Stimulated activated naive CD8-positive, alpha-beta T cell treated with anti-CD3 and anti-CD28 coated beads, Interleukin-15, amount 100 ng/mL, for 72 hours (primary cell): ENCODE measurements around the gene KRTAP5-1.
A peak's percentile ranks its signal among the peaks of the same experiment; 100 is the strongest.

Experiments
- ATAC-seq: fragments of 150-1000 bp; cut with Tn5 transposase; 2 replicates; pipeline ENCODE4 v1.10.0; 2021; ENCODE audit warnings: mild to moderate bottlenecking, moderate library complexity
- DNase-seq, 2 donors: peaks; one replicate each; pipeline ENCODE4 v3.0.0; 2021 to 2022
- H3K27ac Mint-ChIP-seq, 2 donors: one replicate each; pipeline ENCODE4 v1.8.0; 2022; ENCODE audit warnings: mild to moderate bottlenecking in 2 of 2, mixed read lengths in 2 of 2, moderate library complexity in 2 of 2
- H3K27me3 Mint-ChIP-seq: one replicate; pipeline ENCODE4 v1.8.0; 2022; ENCODE audit warnings: mixed read lengths
- H3K4me1 Mint-ChIP-seq: one replicate; pipeline ENCODE4 v1.8.0; 2022; ENCODE audit warnings: mild to moderate bottlenecking, mixed read lengths
- H3K4me3 Mint-ChIP-seq, 2 donors: one replicate each; pipeline ENCODE4 v1.8.0; 2022; ENCODE audit warnings: mild to moderate bottlenecking in 2 of 2, mixed read lengths in 2 of 2, moderate library complexity in 1 of 2
- H3K9me3 Mint-ChIP-seq, 2 donors: one replicate each; pipeline ENCODE4 v1.8.0; 2022; ENCODE audit warnings: mixed read lengths in 2 of 2

Gene KRTAP5-1

GRCh38 chr11:1570001-1570453 is 15.1 kb downstream of the KRTAP5-1 start:
- ATAC-seq (no peak), DNase-seq (no peak)
- peaks cover 37% of the 10 kb centered on the region for H3K4me1 Mint-ChIP-seq
- no peak overlapping the region for H3K4me3 Mint-ChIP-seq
- no peak overlapping the region for H3K27ac Mint-ChIP-seq
- H3K9me3 Mint-ChIP-seq, result no peaks in the 10 kb centered on the region
- H3K27me3 Mint-ChIP-seq, result peaks cover 22% of the 10 kb centered on the region

- ATAC-seq (no peak), DNase-seq (no peak)
- Mint-ChIP-seq H3K9me3 (no peaks in the 10 kb centered on the region), H3K4me1 (peaks cover 37% of the 10 kb centered on the region), H3K27ac (peak overlapping the region in 1 of 2 donors; percentile 7), H3K27me3 (peaks cover 19% of the 10 kb centered on the region), H3K4me3 (no peak overlapping the region)
Measured at GRCh38 chr11:1569251-1569780, 15.8 kb downstream of the KRTAP5-1 start.

GRCh38 chr11:1568441-1568911 is 16.6 kb downstream of the KRTAP5-1 start:
- Mint-ChIP-seq H3K27me3 (peaks cover 11% of the 10 kb centered on the region), H3K4me3 (no peak overlapping the region), H3K4me1 (peaks cover 29% of the 10 kb centered on the region), H3K27ac (no peak overlapping the region), H3K9me3 (no peaks in the 10 kb centered on the region)
- ATAC-seq (no peak), DNase-seq (no peak)

DNA sequence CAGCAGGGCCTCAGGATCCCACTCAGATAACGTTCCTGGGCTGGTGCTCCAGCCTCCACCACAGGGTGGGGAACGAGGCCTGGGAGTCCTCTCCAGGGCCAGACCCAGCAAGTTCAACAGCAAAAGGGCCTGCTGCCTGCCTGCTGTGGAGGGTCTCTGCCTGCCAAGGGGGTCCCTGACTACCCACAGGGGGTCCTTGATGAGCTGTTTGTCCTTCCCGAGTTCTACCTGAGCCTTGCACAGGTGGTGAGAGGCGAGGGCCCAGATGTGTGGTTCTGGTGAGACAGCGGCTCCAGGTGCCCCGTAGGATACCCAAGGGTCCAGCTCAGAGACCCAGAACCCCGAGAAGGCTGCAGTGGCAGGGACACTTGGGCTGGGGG is 17.4 kb downstream of the KRTAP5-1 start:
- Mint-ChIP-seq H3K27me3 (peaks cover 6% of the 10 kb centered on the region), H3K4me3 (no peak overlapping the region), H3K9me3 (no peaks in the 10 kb centered on the region), H3K4me1 (peaks cover 22% of the 10 kb centered on the region), H3K27ac (no peak overlapping the region)
- ATAC-seq (no peak), DNase-seq (no peak)

DNA sequence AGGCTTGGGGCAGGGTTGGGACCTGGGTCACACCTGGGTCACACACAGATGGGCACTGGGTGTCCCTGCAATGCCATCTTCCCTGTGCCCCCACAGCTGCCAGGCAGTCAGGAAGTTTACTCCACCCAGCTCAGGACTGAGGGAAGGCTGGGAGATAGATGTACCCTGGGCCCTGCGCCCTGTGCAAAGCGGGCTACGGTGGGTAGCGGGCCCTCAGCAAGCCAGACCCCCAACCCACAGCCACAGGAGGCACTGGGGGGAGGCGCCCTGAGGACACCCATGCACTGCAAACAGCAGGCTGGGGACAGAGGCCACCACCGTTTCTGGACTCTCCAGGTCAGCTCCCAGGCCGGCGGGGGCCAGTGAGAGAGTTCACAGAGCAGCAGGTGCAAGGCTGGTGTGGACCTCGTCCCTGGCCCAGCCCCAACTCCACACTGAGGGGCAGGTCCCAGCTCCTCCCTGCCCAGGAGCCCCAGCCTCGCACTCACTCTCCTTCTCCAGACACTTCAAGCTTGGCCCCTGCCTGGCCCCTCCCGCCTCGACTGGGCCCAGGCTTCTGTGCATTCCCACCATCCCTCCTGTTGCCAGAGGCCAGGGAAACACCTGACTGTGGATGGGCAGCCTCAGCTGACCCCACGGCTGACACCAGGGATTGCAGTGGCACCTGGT is 17.9 kb downstream of the KRTAP5-1 start:
- peaks cover 6% of the 10 kb centered on the region for H3K27me3 Mint-ChIP-seq
- H3K27ac Mint-ChIP-seq, result no peak overlapping the region
- no peak overlapping the region for H3K4me3 Mint-ChIP-seq
- H3K9me3 Mint-ChIP-seq, result no peaks in the 10 kb centered on the region
- ATAC-seq, result no peak
- H3K4me1 Mint-ChIP-seq, result peaks cover 22% of the 10 kb centered on the region
- DNase-seq, result no peak

DNA sequence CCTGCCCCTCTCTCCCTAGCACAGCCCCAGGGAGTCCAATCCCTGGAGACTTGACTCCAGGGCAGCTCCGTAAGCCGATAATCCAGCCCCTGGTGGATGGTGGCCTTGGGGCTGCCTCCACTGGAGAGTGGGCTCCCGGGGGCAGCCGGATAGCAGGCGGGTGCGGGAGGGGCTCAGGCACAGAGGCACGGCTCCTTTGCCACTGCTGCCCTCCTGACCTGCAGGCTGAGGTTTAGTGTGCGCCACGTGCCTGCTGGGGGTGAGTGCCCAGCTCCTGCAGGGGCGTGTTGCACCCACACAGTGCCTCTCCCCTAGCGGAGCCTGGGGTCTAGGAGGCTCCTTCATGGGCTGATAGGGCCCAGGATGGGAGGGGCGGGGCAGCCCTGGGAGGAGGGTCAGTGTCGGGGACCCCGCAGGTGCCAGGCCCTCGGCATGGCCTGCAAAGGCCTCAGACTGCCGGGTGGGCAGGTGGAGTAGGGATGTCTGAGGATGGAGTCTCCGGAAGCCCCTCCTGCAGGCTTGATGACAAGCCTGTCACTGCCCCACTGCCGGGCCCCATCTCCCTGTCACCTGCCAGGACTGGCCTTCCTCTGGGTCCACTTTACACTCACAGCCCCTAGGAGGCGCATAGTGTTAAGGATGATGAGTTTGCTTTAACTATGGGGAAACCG is 18.6 kb downstream of the KRTAP5-1 start:
- DNase-seq (no peak), ATAC-seq (no peak)
- Mint-ChIP-seq H3K27ac (peak overlapping the region in 1 of 2 donors; percentile 44), H3K27me3 (peaks cover 6% of the 10 kb centered on the region), H3K9me3 (no peaks in the 10 kb centered on the region), H3K4me1 (peaks cover 22% of the 10 kb centered on the region), H3K4me3 (no peak overlapping the region)

- H3K9me3 Mint-ChIP-seq, result no peaks in the 10 kb centered on the region
- peaks cover 6% of the 10 kb centered on the region for H3K27me3 Mint-ChIP-seq
- DNase-seq (no peak), ATAC-seq (no peak)
- H3K4me3 Mint-ChIP-seq, result no peak overlapping the region
- H3K27ac Mint-ChIP-seq, result no peak overlapping the region
- H3K4me1 Mint-ChIP-seq, result peaks cover 20% of the 10 kb centered on the region
Measured at GRCh38 chr11:1565904-1566247, 19.2 kb downstream of the KRTAP5-1 start.

- Mint-ChIP-seq H3K27me3 (peaks cover 6% of the 10 kb centered on the region), H3K4me1 (peaks cover 15% of the 10 kb centered on the region), H3K27ac (no peak overlapping the region)
Measured at GRCh38 chr11:1565173-1565903, 19.7 kb downstream of the KRTAP5-1 start.

DNA sequence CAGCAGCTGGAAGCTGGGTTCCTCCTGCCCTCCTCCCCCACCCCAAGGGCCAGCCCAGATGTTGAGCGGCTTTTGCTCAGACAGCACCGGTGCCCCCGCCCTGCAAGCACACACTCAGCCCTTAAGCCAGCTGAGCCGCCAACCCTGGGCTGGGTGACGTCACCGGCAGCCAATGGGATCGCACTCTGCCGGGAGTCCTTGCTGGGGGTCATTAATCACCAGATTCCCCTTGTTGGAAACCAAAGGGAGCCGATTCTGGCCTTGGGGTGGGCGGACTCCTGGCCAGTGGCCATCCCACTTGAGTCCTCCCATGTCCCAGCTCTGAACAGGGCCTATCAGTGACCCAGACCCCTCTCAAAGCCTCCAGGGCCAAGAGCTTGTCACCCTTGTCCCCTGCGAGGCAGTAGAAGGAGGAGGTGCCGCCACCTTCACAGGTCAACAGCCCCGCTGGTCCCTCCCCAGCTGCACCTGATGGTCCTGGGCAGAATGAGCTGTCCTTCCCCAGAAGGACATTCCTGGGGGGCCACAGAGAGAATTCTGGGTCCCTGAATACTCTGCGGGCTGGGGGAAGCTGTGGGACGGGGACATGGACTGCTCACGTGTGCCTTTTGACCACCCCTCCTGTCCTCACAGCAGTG is 20.4 kb downstream of the KRTAP5-1 start:
- Mint-ChIP-seq H3K9me3 (no peaks in the 10 kb centered on the region), H3K27me3 (peaks cover 6% of the 10 kb centered on the region), H3K27ac (no peak overlapping the region), H3K4me1 (peaks cover 12% of the 10 kb centered on the region), H3K4me3 (no peak overlapping the region)
- ATAC-seq, result no peak
- DNase-seq, result no peak

More at GRCh38 chr11:1565173-1565903, 19.7 kb downstream of the KRTAP5-1 start:
- Mint-ChIP-seq H3K4me3 (no peak overlapping the region), H3K9me3 (no peaks in the 10 kb centered on the region)
- ATAC-seq (no peak), DNase-seq (no peak)

GRCh38 chr11:1563697-1564534 is 21.2 kb downstream of the KRTAP5-1 start:
- H3K27me3 Mint-ChIP-seq, result no peaks in the 10 kb centered on the region

DNA sequence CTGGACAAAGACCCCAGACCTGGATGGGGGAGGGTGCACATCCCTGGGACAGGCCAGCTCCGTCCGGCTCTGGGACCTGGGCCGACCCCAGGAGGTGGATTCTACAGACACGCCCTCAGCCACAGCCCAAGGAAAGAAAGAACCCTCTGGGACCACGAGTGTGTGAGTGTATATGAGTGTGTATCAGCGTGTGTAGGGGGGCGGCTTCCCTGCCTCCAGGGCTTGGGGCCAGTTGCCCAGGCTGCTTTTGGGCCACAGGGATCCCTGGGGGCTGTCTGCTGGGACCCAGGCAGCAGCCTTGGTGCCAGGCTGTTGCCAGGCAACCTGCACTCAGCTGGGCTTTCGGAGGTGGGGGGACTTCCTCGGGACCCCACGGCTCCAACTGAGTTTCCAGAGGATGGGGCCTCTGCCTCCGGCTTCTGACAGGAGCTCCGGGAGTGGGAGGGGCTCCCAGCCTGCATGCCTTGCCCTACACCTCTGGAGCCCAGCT is 21.9 kb downstream of the KRTAP5-1 start:
- Mint-ChIP-seq H3K27ac (no peak overlapping the region), H3K9me3 (no peaks in the 10 kb centered on the region), H3K4me3 (no peak overlapping the region), H3K27me3 (no peaks in the 10 kb centered on the region), H3K4me1 (no peaks in the 10 kb centered on the region)
- no peak for ATAC-seq
- no peak for DNase-seq

More at GRCh38 chr11:1563697-1564534, 21.2 kb downstream of the KRTAP5-1 start:
- Mint-ChIP-seq H3K9me3 (no peaks in the 10 kb centered on the region), H3K27ac (no peak overlapping the region), H3K4me3 (no peak overlapping the region), H3K4me1 (peaks cover 6% of the 10 kb centered on the region)
- ATAC-seq (no peak), DNase-seq (no peak)

- Mint-ChIP-seq H3K9me3 (no peaks in the 10 kb centered on the region), H3K4me1 (no peaks in the 10 kb centered on the region), H3K27me3 (no peaks in the 10 kb centered on the region), H3K27ac (no peak overlapping the region), H3K4me3 (no peak overlapping the region)
- DNase-seq (no peak), ATAC-seq (no peak)
Measured at GRCh38 chr11:1562469-1563148, 22.5 kb downstream of the KRTAP5-1 start.

DNA sequence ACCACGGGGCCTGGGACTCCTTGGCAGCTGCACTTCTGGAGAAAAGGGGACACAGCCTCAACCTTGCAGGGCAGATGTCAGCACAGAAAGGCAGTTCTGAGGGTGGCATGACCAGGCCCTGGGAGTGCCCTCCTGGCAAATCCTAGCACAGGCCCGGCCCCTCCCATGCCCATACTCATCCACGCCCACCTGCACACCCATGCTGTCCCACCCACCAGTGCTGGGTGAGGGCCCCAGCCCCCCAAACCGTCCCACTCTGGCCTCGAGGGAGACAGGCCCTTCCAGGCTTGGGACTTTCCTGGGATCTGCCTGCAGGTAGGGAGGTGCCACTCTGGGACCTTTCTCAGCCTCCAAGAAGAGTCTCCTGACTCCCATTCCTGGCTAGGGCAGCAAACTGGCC is 23.1 kb downstream of the KRTAP5-1 start:
- Mint-ChIP-seq H3K27ac (no peak overlapping the region), H3K4me1 (no peaks in the 10 kb centered on the region), H3K9me3 (no peaks in the 10 kb centered on the region), H3K4me3 (no peak overlapping the region), H3K27me3 (no peaks in the 10 kb centered on the region)
- DNase-seq (no peak), ATAC-seq (no peak)

DNA sequence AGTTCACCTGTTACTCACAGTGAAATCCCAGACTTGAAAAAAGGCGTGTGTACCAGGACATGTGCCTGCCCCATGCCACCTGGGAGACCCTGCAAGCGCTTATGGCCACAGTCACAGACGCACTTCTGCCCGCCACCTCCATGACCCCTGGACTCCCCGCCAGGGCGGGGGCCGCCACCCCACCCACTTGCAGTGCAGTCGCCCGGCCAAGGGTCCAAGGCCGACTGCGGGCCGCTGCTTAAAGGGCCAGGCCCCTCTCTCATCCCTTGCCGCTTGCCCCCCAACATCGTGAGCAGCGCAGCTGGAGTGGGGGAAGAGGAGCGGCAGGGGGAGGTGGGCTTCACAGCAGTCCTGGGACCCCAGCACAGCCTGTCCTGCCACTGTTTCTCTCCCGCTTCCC is 23.8 kb downstream of the KRTAP5-1 start:
- Mint-ChIP-seq H3K4me1 (no peaks in the 10 kb centered on the region), H3K9me3 (no peaks in the 10 kb centered on the region), H3K27me3 (no peaks in the 10 kb centered on the region), H3K27ac (no peak overlapping the region), H3K4me3 (no peak overlapping the region)
- ATAC-seq, result no peak
- no peak for DNase-seq
